Stimulated activated naive CD8-positive, alpha-beta T cell treated with anti-CD3 and anti-CD28 coated beads, Interleukin-15, Interleukin-2, amounts not matched to agents 100 U/mL and 50 U/mL, for 24 hours (primary cell): ENCODE results near the gene PTPRK.
A peak's percentile ranks its signal among the peaks of the same experiment; 100 is the strongest.

Experiments
- ATAC-seq: fragments of 150-1000 bp; cut with Tn5 transposase; one replicate; pipeline ENCODE4 v1.10.0; 2021
- DNase-seq: peaks from one replicate; pipeline ENCODE4 v3.0.0; 2021

The PTPRK gene

DNA sequence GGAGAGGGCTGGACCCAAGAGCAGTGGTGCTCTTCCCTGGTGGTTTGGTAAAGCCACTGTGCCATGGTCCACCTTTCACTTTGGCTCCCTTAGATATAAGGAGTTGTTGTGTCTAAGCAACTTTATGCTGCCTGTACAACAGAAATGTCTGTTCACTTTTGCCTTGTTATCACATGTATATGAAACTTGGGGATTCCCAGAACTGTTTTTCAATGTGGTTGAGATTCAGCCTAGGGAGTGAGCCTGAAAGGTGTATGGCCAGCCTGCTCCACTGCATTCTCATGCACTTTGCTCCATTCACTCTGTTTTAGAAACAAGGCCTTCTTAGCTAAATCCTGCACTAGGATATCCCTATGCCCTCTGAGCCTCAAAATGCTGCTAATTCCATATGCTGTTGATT is 385.1 kb downstream of the PTPRK start:
- DNase-seq (no peak), ATAC-seq (no peak)

DNA sequence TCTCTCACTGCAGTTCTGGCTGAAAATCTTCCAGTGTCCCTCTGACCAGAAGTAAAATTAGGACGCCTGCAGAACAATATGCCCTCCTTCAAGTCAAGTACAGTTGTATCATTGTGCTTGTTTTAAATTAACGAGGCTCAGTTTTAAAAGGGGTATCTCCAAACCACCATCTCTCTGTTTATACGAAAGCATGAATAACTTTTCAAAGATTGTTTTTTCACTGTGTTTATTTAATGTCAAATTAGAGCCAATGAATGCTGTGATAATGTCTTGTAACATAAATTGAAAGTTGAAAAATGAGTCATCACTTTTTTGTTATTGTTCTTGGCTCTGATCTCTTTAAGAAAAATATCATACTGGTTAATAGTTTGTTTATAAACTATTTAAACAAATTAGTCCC is 388.8 kb downstream of the PTPRK start:
- ATAC-seq, result no peak
- DNase-seq, result no peak

DNA sequence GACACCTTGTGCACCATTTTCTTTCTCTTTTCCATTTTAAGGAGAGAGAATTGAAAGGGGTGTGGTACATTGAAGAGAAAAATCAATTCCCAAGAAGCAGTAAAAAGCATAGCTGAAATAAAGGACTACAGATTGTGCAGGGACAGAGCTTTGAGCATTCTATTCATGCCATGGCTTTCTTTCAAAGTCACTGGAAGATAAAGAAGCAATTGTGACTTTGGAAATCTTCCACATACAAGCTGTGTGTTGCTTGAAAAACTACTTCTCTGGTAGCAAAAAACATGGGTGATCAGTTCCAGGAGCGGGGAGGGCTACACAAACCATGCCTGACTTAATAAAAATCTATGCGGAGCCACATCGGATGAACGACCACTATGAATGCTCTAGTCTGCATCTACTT is 389.4 kb downstream of the PTPRK start:
- ATAC-seq, result no peak

DNA sequence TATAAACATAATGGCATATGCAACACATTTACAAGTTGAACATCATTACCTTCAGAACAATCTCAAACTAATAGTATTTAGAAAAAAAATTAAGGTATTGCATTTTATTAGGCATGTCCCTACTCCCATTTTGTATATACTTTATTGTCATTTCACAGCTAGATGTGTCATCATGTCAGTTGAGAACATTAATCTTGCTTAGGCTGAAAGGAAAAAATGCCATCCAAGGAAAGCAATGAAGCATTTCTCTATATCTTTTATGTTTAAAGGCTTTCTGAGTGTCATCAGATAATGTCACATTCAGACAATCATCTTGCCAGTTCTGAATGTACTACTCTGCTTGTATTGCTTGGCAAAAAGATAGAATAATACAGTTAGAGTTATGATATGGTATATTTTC is 390.7 kb downstream of the PTPRK start:
- no peak for ATAC-seq

More for the DNA sequence above, 389.4 kb downstream of the PTPRK start:
- no peak for DNase-seq

DNA sequence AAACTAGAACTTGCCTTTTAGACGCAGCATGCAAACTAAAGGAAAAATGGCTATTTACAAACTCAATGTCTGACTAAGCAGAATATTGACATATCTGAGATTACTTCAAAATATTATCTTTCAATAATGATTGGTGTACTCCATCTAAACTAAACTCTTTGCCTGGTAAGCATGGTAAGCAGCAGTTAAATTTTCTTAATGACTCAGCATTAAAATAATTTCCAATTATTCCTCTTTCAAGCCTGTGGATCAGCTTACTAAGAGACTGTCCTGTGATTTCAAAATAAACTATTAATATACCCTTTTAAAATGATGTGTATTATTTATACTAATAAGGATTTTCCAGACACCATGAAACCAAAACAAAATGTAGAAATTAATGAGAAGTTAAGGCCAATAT is 392.7 kb downstream of the PTPRK start:
- DNase-seq (no peak), ATAC-seq (no peak)

More for the DNA sequence above, 390.7 kb downstream of the PTPRK start:
- no peak for DNase-seq

DNA sequence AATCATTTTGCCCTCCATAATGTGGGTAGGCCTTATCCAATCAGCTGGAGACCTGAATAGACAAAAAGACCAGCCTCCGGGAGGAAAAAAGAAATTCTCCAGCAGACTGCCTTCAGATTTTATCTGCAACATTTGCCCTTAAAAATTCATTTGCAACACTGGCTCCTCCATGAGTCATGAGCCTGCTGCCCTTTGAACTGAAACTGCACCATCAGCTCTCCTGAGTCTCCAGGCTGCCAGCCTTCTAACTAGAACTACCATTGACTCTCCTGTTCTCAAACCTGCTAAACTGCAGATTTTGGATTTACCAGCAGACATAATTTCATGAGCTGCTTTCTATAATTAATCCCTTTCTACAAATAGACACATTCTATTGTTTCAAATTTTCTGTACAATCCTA is 395.7 kb downstream of the PTPRK start:
- DNase-seq, result peak; percentile 9
- ATAC-seq, result peak; percentile 88

DNA sequence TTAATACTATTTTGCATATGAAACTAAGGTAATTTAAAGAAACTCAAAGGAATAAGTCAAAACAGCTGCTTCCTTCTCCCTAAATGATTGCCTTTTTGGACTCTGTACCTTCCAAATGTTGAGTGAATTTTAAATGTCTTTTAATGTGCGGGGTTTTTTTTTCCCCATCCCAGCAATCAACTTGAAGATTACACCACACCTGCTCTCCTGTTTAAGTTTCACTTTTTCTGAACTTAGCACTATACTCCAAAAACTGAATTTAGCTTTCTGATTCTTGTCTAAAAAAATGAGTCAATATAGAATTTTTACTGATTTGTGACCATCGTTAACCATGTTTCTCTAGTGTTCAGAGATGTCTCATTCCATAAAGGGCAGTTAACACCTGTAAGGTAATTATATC is 398.8 kb downstream of the PTPRK start:
- no peak for DNase-seq
- ATAC-seq, result no peak

DNA sequence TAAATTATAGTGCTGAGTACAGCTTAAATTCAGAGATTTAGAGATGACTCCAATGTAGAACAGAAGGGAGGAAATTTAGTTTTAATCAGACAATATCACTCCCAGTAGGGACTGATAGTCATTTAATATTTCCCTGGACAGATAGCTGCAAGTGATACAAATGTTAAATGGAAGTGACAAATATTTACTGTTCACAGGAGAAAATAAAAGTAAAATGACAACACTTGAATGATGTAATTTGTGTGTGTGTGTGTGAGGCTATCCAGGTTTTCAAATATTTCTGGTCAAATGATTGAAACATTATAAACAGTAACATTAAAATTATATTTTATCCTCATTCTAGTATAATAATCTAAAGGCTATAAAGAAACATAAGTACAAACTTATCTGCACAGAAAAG is 399.2 kb downstream of the PTPRK start:
- no peak for DNase-seq
- ATAC-seq, result no peak

DNA sequence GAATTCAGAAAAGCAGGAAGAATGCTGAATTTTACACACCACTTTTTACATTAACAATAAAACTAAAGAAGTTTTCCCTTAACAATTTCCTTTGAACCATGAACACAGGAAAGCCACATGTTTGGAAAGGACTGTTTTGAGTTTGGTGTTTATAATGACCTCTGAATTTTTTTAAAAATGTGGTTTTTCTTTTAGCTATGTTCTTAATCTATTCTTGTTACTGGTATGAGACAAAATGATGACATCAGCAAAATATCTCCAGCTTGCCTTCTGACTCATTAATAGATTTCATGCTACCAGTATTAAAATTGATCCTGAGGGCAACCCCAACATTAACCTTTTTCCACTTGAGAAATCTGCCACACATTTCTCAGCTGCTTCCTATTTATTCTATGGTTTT is 402.0 kb downstream of the PTPRK start:
- no peak for ATAC-seq
- no peak for DNase-seq

DNA sequence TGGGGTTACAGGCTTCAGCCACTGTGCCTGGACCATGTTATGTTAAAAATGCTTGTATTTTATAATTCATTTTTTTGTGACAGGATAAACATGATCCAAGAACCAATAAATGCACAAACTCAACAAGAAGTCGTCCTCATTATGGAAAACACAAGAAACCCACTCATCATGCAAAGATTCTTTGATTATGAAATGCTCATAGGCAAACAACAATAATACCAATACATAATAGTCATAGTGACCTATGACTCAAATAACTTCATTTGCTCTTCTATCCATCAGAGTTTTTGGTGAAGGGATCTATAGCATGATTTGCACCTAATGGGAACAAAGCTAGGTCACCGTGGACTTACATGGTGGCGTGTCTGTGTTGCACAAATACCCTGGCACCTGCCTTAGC is 402.5 kb downstream of the PTPRK start:
- no peak for ATAC-seq
- DNase-seq, result no peak

DNA sequence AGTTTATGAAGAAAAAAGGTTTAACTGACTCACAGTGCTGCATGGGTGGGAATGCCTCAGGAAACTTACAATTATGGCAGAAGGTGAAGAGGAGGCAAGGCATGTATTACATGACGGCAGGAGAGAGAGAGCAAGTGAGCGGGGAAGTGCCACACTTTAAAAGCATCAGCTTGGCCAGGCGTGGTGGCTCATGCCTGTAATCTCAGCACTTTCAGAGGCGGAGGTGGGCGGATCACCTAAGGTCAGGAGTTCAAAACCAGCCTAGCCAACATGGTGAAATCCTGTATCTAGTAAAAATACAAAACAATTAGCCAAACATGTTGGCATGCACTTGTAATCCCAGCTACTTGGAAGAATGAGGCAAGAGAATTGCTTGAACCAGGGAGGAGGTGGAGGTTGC is 406.2 kb downstream of the PTPRK start:
- DNase-seq (no peak), ATAC-seq (no peak)

DNA sequence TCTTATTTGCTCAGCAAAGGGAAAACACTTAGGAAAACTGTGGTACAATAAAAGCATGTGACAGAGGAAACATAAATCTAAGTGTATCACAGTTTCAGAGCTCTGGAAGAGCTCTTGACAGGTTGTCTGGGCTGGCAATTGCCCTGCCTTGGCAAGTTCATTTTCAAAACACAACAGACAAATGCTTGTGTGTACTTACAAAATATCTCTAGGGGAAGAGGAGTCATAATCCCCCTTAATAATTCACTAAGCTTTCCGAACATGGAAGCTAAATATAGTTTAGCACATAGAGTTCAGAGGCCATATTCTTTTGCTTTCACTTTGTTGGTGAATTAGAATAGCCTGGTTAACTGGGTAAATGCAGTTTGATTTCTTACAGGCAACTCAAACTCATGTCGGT is 407.9 kb downstream of the PTPRK start:
- DNase-seq (no peak), ATAC-seq (no peak)

DNA sequence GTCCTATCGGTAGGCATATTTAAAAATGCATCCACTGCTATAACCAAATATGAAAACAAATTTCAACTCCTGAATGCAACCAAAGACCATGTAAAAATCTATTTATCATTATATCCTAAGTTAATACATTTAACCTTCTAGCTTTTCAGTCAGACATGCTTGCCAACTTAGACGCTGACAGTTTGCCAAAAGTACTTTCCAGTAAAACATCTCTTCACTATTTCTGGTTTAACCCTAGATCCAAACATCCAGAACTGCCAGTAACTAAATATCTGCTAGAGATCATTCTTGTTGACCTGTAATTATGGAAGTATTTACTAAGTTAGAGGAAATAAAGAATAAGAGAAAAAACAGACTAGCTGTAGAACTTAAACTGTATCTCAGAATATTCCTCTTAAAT is 409.3 kb downstream of the PTPRK start:
- DNase-seq (no peak), ATAC-seq (no peak)

DNA sequence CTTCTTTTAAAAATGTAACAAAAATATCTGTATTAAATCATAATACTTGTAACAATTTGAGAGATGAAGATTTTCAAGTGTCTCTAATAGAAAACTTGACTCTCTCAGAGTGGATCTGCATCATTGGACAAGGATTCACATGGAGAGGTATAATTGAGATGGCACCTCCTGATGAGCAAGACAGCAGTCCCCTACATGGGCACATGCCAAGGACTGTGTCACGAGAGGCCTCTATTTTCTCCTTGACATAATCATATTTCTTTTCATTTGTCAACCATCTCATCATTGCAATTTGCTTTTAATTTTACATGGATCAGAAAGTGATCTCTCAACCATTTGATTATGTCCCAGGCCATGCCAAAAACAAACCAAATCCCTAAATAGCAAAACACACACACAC is 412.7 kb downstream of the PTPRK start:
- ATAC-seq (no peak), DNase-seq (no peak)

DNA sequence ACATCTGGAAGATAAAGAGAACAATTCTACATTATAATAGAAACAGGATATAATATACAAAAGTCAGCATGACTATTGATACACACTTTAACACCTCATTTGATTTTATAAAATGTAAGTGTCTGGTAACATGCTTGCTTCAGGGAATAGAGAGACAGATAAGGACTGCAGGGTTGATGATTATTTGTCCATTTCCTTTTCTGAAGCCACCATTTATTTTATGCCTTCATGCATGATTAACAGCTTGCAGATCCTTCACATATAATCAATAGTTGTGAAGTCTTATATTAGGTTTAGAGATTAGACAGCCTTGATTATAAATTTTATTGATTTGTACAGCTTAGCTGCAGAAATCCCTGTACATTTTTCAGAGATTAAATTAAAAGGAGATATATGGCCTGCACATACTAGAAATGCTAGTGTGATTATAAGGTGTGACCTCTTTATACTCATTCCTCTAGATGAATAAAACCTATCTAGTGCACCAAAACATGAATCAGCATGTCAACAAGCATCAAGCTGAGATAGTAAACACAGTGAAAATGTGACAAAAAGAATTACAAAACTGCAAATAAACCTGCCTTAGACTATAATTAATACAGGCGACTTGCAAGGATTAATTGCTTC is 420.7 kb downstream of the PTPRK start:
- ATAC-seq (no peak), DNase-seq (no peak)

DNA sequence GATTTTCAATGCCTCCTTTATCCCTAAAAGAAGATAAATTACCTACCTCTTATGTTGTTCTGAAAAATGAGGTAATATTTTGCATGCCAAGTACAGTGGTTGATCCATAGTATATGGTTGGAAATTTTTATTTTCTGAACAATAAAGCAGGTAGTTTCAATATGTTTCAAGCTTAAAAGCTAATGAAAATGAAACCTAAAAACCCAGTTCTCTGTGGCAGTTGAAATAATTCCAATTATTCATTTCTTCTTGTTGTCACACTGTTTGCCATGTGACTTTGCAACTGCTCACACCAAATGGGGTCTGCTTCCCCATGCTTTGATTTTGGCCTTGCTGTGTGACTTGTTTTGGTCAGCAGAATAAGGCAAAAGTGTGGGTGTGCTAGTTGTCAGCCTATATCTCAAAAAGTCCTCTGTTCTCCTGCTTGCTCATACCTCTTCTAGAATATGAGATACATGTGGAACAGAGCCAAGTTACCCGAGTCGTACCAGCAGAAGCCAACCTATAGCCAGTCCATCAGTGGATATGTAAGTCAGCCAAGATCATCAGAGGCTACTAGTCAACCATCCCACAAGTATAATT is 422.3 kb downstream of the PTPRK start:
- ATAC-seq, result peak; percentile 40
- no peak for DNase-seq

DNA sequence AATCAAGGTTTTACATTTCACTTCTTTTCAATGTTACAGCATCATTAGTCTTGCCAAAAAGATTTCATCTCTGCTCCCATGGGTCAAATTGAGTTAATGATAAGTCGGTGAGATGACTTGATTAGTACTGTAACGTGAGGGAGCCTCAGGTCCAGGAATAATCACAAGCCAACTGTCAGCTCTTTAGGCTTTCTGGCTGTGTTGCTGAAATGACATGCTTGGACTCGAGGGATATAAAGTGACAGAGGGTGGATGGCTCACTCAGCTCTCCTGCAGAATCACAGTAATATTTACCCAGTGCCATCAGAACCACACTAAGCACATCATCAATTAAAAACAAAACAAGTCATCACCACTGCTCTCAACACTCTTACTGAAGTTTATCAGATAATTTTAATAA is 423.4 kb downstream of the PTPRK start:
- ATAC-seq (no peak), DNase-seq (no peak)

DNA sequence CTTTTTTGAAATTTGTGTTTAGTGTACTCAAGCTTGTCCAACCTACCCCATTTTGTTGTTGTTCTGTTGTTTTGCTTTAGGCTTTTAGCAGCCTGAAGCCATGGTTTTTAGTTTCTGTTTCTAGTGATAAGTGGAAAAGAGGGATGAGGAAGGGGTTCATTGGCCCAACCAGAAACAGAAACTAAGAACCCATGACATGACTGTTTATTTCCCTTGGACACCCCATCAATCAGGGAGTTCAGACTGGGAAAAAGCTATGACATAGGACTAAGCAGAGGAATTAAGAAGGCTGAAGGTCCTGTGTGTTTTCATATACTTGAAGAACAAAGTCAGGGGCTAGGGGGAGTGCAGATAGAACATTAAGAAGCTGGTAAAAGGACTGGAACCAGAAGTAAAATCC is 425.0 kb downstream of the PTPRK start:
- no peak for ATAC-seq

DNA sequence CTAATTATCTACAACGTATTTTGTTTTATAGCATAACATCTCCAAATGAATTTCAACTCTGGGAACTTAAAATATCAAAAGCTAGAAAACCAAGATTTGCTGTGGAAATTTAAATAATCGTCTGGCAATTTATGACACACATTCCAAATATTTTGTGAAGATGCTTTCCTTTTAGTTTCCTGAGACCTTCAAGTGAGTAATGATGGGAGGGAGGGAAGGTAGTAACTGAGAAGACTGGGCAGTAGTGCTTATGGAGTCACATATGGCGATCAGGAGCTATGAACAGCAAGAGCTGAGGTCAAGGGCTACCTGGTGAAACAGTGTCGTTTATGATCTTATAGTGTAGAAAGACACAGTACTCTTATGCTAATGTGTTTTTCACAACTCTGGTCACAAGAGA is 441.4 kb downstream of the PTPRK start:
- ATAC-seq (no peak), DNase-seq (no peak)

More for the DNA sequence above, 425.0 kb downstream of the PTPRK start:
- no peak for DNase-seq

DNA sequence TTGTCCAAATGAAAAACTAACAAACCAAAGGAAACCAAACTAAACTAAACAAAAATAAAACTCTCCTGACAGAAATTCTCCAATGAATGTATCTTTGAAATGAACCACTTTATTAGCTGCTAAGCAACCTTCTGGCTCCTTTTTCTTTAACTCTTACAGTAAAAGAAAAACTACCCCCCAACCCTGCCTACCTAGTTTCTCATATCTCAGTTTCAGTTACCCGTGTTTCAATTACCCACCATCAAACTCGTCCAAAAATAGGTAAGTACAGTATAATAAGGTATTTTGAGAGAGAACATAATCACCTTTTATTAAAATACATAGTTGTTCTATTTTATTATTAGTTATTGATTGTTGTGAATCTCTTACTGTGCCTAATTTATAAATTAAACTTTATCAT is 442.1 kb downstream of the PTPRK start:
- no peak for DNase-seq
- ATAC-seq, result no peak

DNA sequence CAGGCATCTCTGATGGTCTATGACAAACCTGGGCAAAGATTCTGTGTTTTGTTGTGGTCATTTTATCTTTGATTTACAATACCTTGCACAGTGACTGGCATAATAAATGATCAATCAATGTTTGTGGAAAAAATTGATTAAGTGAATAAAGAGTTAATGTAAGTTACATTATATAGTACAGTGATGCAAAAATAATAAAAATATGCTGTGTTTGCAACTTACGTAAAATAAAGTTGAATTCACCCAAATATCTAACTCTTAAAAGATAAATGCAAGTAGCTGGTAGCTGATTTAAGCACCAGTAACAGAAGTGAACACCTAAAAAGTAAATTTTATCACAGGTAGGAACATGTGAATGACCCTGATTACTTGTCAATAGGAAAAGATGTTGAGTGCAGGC is 443.6 kb downstream of the PTPRK start:
- DNase-seq (no peak), ATAC-seq (no peak)

DNA sequence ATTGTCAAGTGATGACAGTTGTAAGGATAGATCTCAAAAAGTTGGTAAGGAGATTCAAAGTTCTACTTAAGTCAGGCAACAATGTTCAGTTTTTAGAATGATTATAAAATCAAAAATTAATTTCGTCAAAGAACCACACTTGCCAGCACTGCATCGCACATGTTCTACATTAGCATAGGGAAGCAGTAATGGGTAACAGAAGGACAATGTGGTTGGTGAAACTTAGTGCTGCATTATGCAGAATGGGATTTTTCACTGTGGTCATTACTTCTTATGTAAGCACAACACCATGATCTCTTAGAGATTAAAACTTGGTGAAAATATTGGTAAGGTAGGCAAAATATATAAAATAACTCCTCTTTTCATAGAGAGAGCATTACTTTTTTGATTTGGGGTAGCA is 445.8 kb downstream of the PTPRK start:
- ATAC-seq (no peak), DNase-seq (no peak)

DNA sequence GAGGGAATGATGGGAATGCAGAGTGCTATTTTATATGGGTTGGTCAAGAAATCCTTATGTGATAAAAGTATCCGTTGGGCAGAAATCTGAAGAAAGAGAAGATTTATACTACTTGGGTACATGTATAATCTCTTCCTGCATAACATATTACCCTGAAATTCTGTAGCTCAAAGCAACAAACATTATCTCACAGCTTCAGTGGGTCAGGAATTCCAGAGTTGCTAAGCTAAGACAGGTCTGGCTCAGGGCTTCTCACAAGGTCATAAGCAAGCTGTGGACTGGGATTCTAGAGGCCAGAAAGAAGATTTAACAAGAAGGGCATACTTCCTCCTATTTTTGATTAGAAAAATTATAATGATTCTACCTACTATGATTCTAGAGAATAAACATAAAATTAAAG is 447.0 kb downstream of the PTPRK start:
- DNase-seq (no peak), ATAC-seq (no peak)

DNA sequence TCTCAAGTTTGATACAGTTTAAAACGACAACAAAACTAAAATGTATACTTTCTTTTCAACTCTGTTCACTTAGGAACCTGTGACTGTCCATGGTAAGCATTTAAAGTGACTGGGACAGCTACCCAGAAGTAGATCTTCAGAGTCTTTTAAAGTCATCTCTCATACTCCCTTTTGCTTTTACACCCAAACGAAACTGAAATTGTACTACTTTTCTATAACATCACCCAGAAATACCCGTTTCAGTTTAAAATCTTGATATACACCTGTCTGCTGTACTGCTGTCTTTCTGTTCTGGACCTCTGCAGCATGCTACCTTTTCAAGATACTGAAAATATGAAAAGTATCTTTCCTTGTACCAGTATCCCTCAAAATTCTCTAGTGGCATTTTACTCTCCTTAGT is 449.2 kb downstream of the PTPRK start:
- ATAC-seq, result no peak
- no peak for DNase-seq

DNA sequence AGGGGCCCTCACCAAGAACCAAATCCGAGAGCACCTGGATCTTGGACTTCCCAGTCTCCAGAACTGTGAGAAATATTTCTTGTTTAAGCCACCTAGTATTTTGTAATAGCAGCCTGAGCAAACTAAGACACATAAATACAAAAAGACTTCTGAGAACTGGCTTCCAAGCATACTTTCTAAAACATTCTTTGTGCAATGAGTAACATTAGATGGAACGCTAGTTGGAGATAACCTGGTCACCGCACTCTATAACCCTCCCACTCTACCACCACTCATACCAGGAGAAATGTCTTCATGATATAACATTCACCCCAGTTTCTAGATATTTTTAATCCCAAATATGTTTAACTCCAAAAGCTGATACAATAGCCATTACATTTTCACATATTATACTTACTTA is 450.0 kb downstream of the PTPRK start:
- DNase-seq (no peak), ATAC-seq (no peak)
